Effector CD4-positive, alpha-beta T cell (primary cell): ENCODE measurements around the gene INIP.
"Not testable (repeated sequence)": the region's sequence is repeated elsewhere in the genome, so short reads cannot be mapped to it uniquely, and the experiment has no call there.

Experiments
- DNase-seq: peaks from one replicate; pipeline ENCODE4 v3.0.0-alpha.2; 2020

The INIP gene

GRCh38 chr9:112734892-112735291, 17.0 kb upstream of the INIP start:
- no peak for DNase-seq

GRCh38 chr9:112731971-112732370, 14.1 kb upstream of the INIP start:
- no peak for DNase-seq

GRCh38 chr9:112728401-112728800, 10.5 kb upstream of the INIP start:
- no peak for DNase-seq

- no peak for DNase-seq
Measured at GRCh38 chr9:112726428-112726827, 8.5 kb upstream of the INIP start.

GRCh38 chr9:112725961-112726360, 8.0 kb upstream of the INIP start:
- no peak for DNase-seq

- DNase-seq = not testable (repeated sequence)
Measured at GRCh38 chr9:112722749-112723148, 4.8 kb upstream of the INIP start.

- DNase-seq = no peak
Measured at GRCh38 chr9:112720113-112720780, 2.3 kb upstream of the INIP start.

- DNase-seq = no peak
Measured at GRCh38 chr9:112719696-112720095, 1.8 kb upstream of the INIP start.

- DNase-seq = no peak
Measured at GRCh38 chr9:112719241-112719691, 1.3 kb upstream of the INIP start.

GRCh38 chr9:112712678-112713077, 5.2 kb downstream of the INIP start:
- no peak for DNase-seq

GRCh38 chr9:112711050-112711689, 6.7 kb downstream of the INIP start:
- DNase-seq = no peak

- DNase-seq = no peak
Measured at GRCh38 chr9:112705768-112706427, 12.0 kb downstream of the INIP start.

- no peak for DNase-seq
Measured at GRCh38 chr9:112703304-112703703, 14.6 kb downstream of the INIP start.

GRCh38 chr9:112700085-112700484, 17.8 kb downstream of the INIP start:
- no peak for DNase-seq

- no peak for DNase-seq
Measured at GRCh38 chr9:112699230-112699629, 18.7 kb downstream of the INIP start.

GRCh38 chr9:112696461-112696860, 21.5 kb downstream of the INIP start:
- DNase-seq = no peak

GRCh38 chr9:112694706-112695555, 23.0 kb downstream of the INIP start:
- DNase-seq = no peak

- no peak for DNase-seq
Measured at GRCh38 chr9:112689161-112689740, 28.7 kb downstream of the INIP start.

- no peak for DNase-seq
Measured at GRCh38 chr9:112680731-112681402, 37.0 kb downstream of the INIP start.

GRCh38 chr9:112677040-112677439, 40.9 kb downstream of the INIP start:
- DNase-seq = no peak

- not testable (repeated sequence) for DNase-seq
Measured at GRCh38 chr9:112673221-112673620, 44.7 kb downstream of the INIP start.

GRCh38 chr9:112670991-112671625, 46.8 kb downstream of the INIP start:
- no peak for DNase-seq
